HG02943 (cell line): Measurements from ENCODE around the gene C1D.

ENCODE experiments used
- ATAC-seq: cut with Tn5 transposase; IDR thresholded peaks from one replicate; pipeline ENCODE4 v1.9.1; 2021; ENCODE audit warnings: mild to moderate bottlenecking, low read depth, moderate library complexity; ENCODE audit not compliant: unreplicated experiment

Gene C1D

GRCh38 chr2:68059784-68060525 lies 2.8 kb downstream of the C1D start:
- ATAC-seq: no peak

GRCh38 chr2:68057658-68058396 lies 5.0 kb downstream of the C1D start:
- ATAC-seq: no peak

- ATAC-seq: no peak
Observed at GRCh38 chr2:68052717-68053422, 9.9 kb downstream of the C1D start.

GRCh38 chr2:68050353-68050752 lies 12.5 kb downstream of the C1D start:
- no peak for ATAC-seq

- no peak for ATAC-seq
Observed at GRCh38 chr2:68046642-68047240, 16.1 kb downstream of the C1D start.

- no peak for ATAC-seq
Observed at GRCh38 chr2:68046224-68046623, 16.6 kb downstream of the C1D start.

- no peak for ATAC-seq
Observed at GRCh38 chr2:68045342-68045741, 17.5 kb downstream of the C1D start.

- ATAC-seq: no peak
Observed at GRCh38 chr2:68044099-68044498, 18.7 kb downstream of the C1D start.

- no peak for ATAC-seq
Observed at GRCh38 chr2:68043695-68044094, 19.1 kb downstream of the C1D start.

- no peak for ATAC-seq
Observed at GRCh38 chr2:68043032-68043431, 19.8 kb downstream of the C1D start.

- ATAC-seq: no peak
Observed at GRCh38 chr2:68041704-68042245, 21.0 kb downstream of the C1D start.

GRCh38 chr2:68040078-68040477 lies 22.7 kb downstream of the C1D start:
- no peak for ATAC-seq

- ATAC-seq: no peak
Observed at GRCh38 chr2:68039317-68039716, 23.5 kb downstream of the C1D start.

- ATAC-seq: no peak
Observed at GRCh38 chr2:68032702-68033101, 30.1 kb downstream of the C1D start.

GRCh38 chr2:68031542-68032160 lies 31.2 kb downstream of the C1D start:
- no peak for ATAC-seq

GRCh38 chr2:68031043-68031442 lies 31.8 kb downstream of the C1D start:
- ATAC-seq: no peak

GRCh38 chr2:68030529-68030928 lies 32.3 kb downstream of the C1D start:
- ATAC-seq: no peak

- ATAC-seq: no peak
Observed at GRCh38 chr2:68027959-68028358, 34.8 kb downstream of the C1D start.

- no peak for ATAC-seq
Observed at GRCh38 chr2:68024450-68024849, 38.4 kb downstream of the C1D start.

- no peak for ATAC-seq
Observed at GRCh38 chr2:68023904-68024303, 38.9 kb downstream of the C1D start.
